ENCODE data around the gene RASGRF2.

The RASGRF2 gene

DNA sequence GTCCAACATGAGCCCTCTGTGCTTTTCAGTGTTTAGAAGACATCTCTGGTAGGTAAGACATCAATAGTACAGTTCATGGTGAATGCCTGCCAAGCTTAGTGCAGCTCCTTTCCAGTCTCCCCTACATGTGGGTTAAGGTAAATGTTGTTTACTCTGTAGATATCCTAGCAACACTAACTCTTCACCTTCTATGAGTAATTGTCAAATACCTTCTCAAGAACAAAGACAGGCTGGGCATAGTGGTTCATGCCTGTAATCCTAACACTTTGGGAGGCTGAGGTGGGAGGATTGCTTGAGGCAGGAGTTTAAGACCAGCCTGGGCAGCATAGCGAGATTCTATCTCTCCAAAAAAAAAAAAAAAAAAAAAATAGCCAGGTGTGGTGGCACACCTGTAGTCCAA lies 18.7 kb upstream of the RASGRF2 start:
- in situ Hi-C loops (cut with MboI; ENCODE audit: low sequenced_read_pairs) = no loop called here

GRCh38 chr5:80951366-80951765 lies 8.8 kb upstream of the RASGRF2 start:
- in situ Hi-C loops (cut with MboI; ENCODE audit: low sequenced_read_pairs) = no loop called here

DNA sequence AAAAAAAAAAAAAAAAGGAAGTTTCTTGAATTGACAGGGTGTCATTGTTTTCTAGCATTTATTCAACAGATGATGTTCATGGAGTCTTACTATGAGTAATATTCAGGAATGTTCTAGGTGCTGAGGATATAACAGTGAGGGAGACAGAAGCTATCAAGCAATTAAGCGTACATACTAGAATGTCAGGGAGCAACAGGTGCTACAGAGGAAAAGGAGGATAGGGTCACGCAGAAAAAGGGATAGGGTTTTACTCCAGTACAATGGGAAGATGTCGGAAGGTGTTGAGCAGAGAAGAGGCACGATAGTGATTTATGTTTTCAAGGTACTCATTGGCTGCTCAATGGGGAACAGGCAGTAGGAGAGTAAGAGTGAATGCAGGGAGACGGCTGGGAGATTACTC lies 6.6 kb upstream of the RASGRF2 start:
- in situ Hi-C loops (cut with MboI; ENCODE audit: low sequenced_read_pairs) = no loop called here

GRCh38 chr5:80955082-80955590 lies 5.0 kb upstream of the RASGRF2 start:
- in situ Hi-C loops (cut with MboI; ENCODE audit: low sequenced_read_pairs) = no loop called here

DNA sequence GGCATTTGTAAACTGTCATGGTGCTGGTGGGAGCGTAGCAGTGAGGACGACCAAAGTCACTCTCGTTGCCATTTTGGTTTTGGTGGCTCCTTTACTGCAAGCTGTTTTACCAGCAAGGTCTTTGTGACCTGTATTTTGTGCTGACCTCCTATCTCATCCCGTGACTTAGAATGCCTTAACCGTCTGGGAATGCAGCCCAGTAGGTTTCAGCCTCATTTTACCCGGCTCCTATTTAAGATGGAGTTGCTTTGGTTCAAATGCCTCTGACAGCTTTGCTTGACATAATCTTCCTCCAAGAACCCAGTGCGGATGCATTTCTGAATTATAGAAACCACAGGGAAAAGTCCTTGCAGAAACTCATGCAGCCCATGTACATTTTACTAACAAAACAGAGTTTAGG lies 3.9 kb upstream of the RASGRF2 start:
- in situ Hi-C loops (cut with MboI; ENCODE audit: low sequenced_read_pairs) = no loop called here

- in situ Hi-C loops (cut with MboI; ENCODE audit: low sequenced_read_pairs) = no loop called here
Measured at GRCh38 chr5:80957031-80957761, 3.0 kb upstream of the RASGRF2 start.

GRCh38 chr5:80958616-80959015 lies 1.5 kb upstream of the RASGRF2 start:
- in situ Hi-C loops (cut with MboI; ENCODE audit: low sequenced_read_pairs) = no loop called here

GRCh38 chr5:80959138-80959537 lies 1.0 kb upstream of the RASGRF2 start:
- in situ Hi-C loops (cut with MboI; ENCODE audit: low sequenced_read_pairs) = no loop called here

DNA sequence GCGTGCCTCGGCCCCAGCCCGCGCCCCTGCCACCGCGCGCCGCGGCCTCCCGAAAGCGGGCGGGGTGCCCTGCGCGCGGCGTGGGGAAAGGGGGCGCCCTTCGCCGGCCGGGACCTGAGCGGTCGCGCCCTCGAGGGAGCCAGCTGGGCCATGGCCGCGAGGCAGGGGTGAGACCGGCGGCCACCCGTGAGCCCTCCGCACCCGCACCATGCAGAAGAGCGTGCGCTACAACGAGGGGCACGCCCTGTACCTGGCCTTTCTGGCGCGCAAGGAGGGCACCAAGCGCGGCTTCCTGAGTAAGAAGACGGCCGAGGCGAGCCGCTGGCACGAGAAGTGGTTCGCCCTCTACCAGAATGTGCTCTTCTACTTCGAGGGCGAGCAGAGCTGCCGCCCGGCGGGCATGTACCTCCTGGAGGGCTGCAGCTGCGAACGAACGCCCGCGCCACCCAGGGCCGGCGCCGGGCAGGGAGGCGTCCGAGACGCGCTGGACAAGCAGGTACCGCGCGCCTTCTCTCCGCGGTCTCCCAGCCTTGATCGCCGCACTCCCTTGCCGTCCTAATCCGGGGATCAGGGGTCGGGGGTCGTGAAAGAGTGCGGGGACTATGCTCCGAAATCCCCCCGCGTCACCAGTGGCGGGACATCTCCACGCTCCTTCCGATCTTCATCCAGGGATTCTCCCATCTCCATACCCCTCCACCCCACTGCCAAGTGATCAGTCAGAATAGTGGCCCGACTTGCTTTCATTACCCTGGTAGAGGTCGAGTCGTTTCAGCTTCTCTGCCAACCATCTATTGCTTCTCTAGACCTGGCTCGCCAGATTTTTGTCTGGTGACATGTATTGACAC lies 590 bp downstream of the RASGRF2 start:
- in situ Hi-C loops (cut with MboI; ENCODE audit: low sequenced_read_pairs) = no loop called here

DNA sequence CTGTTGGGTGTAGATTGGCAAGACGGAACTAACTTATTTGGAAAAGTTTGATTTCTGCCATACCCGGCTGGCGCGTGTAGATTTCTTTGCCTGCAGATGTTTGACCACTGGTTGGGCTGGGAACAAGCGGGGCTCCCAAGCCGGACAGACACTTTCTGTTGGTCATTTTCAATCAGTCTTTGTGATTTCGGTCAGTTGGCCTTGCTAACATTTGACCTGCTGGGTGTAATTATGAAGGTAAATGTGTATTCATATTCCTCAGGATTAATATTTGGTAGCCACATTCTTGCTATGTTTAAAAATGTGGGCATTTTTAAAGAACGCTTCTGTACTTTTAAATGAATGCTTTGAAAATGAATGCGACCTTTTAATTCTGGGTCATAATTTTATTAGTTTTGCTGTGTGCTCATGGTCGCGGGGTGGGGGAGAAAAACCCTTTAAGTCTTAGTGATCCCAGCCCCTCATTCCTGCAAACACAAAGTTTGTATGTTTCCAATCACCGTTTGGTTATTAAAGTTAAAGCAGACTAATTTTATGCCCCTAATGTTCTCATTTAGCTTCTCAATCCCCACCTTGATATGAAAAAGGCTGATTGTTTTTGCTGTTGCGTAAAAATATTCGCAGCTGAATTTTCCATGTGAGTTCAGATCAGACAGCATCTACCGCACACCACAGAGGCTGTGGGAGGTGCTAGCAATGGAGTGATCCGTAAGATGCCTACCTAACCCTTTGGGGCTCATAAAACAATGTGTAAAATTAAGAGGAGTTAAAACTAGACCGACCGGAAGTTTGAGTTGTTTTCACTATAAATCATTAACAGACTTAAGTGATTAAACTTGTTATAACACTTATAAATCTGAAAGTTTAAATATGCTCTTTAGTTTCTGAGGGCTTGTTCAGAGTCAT lies 1.5 kb downstream of the RASGRF2 start:
- in situ Hi-C loops (cut with MboI; ENCODE audit: low sequenced_read_pairs) = no loop called here

GRCh38 chr5:80962630-80963520 lies 2.7 kb downstream of the RASGRF2 start:
- in situ Hi-C loops (cut with MboI; ENCODE audit: low sequenced_read_pairs) = no loop called here

- in situ Hi-C loops (cut with MboI; ENCODE audit: low sequenced_read_pairs) = no loop called here
Measured at GRCh38 chr5:80963521-80963895, 3.3 kb downstream of the RASGRF2 start.

GRCh38 chr5:80963966-80964481 lies 3.9 kb downstream of the RASGRF2 start:
- in situ Hi-C loops (cut with MboI; ENCODE audit: low sequenced_read_pairs) = no loop called here

GRCh38 chr5:80964491-80964890 lies 4.3 kb downstream of the RASGRF2 start:
- in situ Hi-C loops (cut with MboI; ENCODE audit: low sequenced_read_pairs) = no loop called here

DNA sequence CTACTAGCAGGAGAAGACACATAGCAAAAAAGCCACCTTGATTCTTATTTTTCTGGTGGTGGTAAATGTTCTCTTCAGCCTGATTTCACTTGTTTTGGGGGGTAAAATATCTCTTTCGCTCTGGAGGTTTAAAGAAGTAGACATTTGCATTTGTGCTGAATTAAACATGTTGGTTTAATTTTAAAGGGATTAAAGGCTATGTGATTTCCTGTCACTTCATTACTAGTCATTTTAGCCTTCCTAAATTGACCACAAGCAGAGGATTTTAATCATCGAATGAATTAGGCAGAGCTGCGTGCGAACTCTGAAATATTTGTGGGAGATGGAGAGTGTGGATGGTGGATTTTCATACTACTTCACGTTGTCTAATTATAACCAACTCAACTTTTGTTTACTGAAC lies 4.8 kb downstream of the RASGRF2 start:
- in situ Hi-C loops (cut with MboI; ENCODE audit: low sequenced_read_pairs) = no loop called here

- in situ Hi-C loops (cut with MboI; ENCODE audit: low sequenced_read_pairs) = no loop called here
Measured at GRCh38 chr5:80967500-80968181, 7.5 kb downstream of the RASGRF2 start.

DNA sequence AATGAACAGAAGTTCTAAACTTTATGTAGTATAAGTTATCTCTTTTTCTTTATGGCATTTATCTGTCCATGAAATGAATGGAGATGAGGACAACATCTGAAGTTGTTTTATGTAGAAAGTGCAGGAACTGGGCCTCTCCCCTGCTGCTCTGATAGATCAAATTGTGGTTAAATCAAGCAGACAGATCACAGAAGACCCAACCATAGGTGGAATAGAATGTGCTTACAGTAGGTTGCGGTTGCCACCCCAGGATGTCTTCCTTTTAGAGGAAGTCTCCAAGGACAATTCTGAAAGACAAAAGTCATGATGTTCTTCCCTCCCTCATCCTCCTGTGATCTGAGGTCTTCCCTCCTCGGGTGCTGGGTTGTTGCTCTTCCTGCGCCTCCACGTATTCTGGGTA lies 12.9 kb downstream of the RASGRF2 start:
- in situ Hi-C loops (cut with MboI; ENCODE audit: low sequenced_read_pairs) = no loop called here

DNA sequence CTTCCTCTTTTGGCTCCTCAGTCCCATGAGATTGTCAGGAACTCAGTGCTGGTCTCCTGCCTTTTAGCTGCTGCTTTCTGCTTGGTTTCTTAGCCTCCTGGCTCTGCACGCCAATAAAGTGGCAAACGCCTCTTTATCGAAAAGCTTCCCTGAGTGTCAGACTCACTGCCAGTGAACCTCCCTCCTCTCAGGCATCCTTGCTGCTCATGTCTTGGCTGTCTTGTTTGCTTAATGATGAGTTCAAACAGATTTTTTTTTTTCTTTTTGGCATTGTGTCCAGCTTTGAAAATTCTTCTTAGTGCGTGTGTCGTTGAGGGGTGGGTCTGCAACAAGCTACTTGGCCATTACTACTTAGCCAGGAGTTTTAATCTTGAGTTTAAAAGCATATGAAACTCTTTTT lies 14.9 kb downstream of the RASGRF2 start:
- in situ Hi-C loops (cut with MboI; ENCODE audit: low sequenced_read_pairs) = no loop called here

GRCh38 chr5:80976985-80977384 lies 16.8 kb downstream of the RASGRF2 start:
- in situ Hi-C loops (cut with MboI; ENCODE audit: low sequenced_read_pairs) = no loop called here
